AG04450 (cell line): Measurements from ENCODE around the gene RABGGTA. TPM values are rescaled to one million over a fixed set of nuclear protein-coding genes. Genes with fewer than 3 reads are reported as not detected.
A peak's percentile ranks its signal among the peaks of the same experiment; 100 is the strongest.

ENCODE experiments used
- CTCF ChIA-PET: fragments of 300-600, 350-600 bp; formaldehyde crosslinking; extraction: SDS; loops from one replicate; lab custom pipeline; 2022; ENCODE audit warnings: antibody characterized with exemption, inconsistent platforms; lab: Charles Lee
- POLR2A ChIA-PET: fragments of 350-600 bp; formaldehyde crosslinking; extraction: SDS; loops from one replicate; lab custom pipeline; 2021; ENCODE audit warnings: antibody characterized with exemption, inconsistent platforms; lab: Yijun Ruan, JAX
- DNase-seq: peaks from one replicate; pipeline ENCODE4 v3.0.0-alpha.2; 2011; ENCODE audit warnings: low read depth, low spot score
- H3K27ac ChIP-seq: one replicate; pipeline ENCODE4 v1.5.1; 2012; ENCODE audit warnings: low read depth, low read length, control low read depth
- H3K27me3 ChIP-seq: one replicate; pipeline ENCODE4 v1.6.0; 2012; ENCODE audit warnings: low read length; ENCODE audit not compliant: control insufficient read depth, insufficient read depth
- H3K4me3 ChIP-seq: 2 replicates; pipeline ENCODE4 v1.5.1; 2011; ENCODE audit warnings: mild to moderate bottlenecking, low read depth, low read length, control low read depth
- H3K9me3 ChIP-seq: 2 replicates; pipeline ENCODE4 v1.5.1; 2012; ENCODE audit warnings: low read length; ENCODE audit not compliant: control insufficient read depth, insufficient read depth
- polyA plus RNA-seq: library from polyadenylated mRNA; depleted of rRNA; stranded (reverse); fragments of >200 nt; gene quantifications from 2 replicates; pipeline ENCODE4 v1.2.3, GENCODE V29; 2011
- TF ChIP-seq, protein P1 (sequence below): IDR thresholded peaks from 2 replicates; pipeline ENCODE4 v1.5.1; 2011; ENCODE audit warnings: low read depth, low read length, control low read depth, inconsistent platforms

RABGGTA gene
- polyA plus RNA-seq, 1 experiment = 17.9 TPM

DNA sequence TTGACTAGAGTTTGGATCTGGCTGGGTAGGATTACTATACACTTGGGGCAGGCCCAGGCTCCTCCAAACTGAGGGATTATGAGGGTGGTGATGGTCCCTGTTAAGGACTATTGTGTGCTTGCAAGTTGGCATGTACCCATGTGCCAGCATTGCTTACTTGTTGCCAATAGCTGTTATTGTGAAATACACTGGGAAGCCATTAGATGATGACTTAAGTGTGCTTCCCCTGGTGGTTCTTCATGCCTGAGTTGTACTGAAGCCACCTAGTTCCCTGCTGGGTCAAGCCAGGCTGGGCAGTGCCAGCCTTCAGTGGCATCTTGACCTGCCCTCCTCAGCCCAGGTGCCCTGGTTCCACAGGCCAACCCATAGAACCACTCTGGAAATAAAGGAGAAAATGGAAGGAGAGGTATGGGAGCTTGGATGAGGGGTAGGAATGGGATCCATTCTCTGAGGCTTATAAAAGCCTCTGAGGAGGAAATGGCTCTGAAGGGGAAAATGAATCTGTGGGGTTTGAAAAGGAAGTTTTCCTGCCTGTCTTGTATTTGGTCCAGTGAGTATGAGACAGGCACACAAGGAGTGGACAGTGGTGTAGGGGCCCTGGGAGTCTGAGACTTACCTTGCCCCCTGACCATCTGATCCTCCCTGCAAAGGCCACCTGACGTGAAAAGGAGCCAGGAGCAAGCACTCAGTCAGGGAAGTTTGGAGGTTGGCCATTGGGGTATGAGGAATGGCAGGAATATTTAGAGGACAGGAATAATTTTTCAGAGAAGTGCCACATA, 40.6 kb upstream of the RABGGTA start:
- ChIA-PET CTCF (interaction anchor here (0.9 to 6.3 kb wide), 4 partner anchors 11 to 124 kb away, joined by 3 to 51 read pairs (median 6); no protein-coding TSS in a partner anchor), POLR2A (no interaction called here)
- H3K9me3 ChIP-seq = peaks cover 6% of the 10 kb centered on the region; the same call in 1 of the 2 replicates
- H3K4me3 ChIP-seq = no peak overlapping the region
- TF ChIP-seq, protein P1, sequence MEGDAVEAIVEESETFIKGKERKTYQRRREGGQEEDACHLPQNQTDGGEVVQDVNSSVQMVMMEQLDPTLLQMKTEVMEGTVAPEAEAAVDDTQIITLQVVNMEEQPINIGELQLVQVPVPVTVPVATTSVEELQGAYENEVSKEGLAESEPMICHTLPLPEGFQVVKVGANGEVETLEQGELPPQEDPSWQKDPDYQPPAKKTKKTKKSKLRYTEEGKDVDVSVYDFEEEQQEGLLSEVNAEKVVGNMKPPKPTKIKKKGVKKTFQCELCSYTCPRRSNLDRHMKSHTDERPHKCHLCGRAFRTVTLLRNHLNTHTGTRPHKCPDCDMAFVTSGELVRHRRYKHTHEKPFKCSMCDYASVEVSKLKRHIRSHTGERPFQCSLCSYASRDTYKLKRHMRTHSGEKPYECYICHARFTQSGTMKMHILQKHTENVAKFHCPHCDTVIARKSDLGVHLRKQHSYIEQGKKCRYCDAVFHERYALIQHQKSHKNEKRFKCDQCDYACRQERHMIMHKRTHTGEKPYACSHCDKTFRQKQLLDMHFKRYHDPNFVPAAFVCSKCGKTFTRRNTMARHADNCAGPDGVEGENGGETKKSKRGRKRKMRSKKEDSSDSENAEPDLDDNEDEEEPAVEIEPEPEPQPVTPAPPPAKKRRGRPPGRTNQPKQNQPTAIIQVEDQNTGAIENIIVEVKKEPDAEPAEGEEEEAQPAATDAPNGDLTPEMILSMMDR = 0 out of 2 replicates have a peak, but pooled peaks have one; percentile 1
- no peak for DNase-seq
- H3K27ac ChIP-seq = no peak overlapping the region
- peaks cover 3% of the 10 kb centered on the region for H3K27me3 ChIP-seq

DNA sequence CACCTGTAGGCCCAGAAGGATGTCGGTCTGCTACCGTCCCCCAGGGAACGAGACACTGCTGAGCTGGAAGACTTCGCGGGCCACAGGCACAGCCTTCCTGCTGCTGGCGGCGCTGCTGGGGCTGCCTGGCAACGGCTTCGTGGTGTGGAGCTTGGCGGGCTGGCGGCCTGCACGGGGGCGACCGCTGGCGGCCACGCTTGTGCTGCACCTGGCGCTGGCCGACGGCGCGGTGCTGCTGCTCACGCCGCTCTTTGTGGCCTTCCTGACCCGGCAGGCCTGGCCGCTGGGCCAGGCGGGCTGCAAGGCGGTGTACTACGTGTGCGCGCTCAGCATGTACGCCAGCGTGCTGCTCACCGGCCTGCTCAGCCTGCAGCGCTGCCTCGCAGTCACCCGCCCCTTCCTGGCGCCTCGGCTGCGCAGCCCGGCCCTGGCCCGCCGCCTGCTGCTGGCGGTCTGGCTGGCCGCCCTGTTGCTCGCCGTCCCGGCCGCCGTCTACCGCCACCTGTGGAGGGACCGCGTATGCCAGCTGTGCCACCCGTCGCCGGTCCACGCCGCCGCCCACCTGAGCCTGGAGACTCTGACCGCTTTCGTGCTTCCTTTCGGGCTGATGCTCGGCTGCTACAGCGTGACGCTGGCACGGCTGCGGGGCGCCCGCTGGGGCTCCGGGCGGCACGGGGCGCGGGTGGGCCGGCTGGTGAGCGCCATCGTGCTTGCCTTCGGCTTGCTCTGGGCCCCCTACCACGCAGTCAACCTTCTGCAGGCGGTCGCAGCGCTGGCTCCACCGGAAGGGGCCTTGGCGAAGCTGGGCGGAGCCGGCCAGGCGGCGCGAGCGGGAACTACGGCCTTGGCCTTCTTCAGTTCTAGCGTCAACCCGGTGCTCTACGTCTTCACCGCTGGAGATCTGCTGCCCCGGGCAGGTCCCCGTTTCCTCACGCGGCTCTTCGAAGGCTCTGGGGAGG, 39.5 kb upstream of the RABGGTA start, which contains the start of gene LTB4R:
Gene LTB4R, plus strand, starts transcription at position 857 of the 959 bp plus-strand sequence. CDS start 4,150 bp downstream, outside the sequence.
- H3K4me3 ChIP-seq = peak within 1 kb of the TSS; percentile 20; the same call in 1 of the 2 replicates
- CTCF ChIA-PET = interaction anchor here (1.1 to 6.3 kb wide), 7 partner anchors 10 to 259 kb away, joined by 3 to 87 read pairs (median 35); partner anchors contain the start of genes CARMIL3, DHRS1 and NOP9
- H3K9me3 ChIP-seq = peaks cover 4% of the 10 kb centered on the region; the same call in 1 of the 2 replicates
- no peak within 1 kb of the TSS for H3K27ac ChIP-seq
- TF ChIP-seq, protein P1 = peak; percentile 12; the same call in 1 of the 2 replicates
- POLR2A ChIA-PET = interaction anchor here (1.3 kb wide), 1 partner anchor 121 kb away, joined by 5 read pairs; no protein-coding TSS in a partner anchor
- DNase-seq = no peak
- peaks cover 2% of the 10 kb centered on the region for H3K27me3 ChIP-seq

DNA sequence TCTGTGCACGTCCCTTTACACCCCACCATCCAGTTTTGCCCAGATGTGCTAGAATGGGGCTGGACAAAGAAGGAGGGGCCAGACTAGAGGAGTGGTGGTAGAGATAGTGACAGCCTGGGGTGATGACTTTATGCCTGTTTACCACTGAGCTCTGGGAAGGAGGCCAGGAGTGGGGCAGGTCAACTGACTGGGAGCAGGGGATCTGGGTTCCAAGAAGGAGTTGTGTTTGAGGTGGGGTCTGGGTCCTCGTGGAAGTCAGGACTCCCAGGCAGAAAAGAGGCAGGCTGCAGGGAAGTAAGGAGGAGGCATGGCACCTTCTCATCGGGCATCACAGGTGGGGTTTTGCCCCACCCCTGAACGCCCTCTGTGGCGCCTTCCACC, 38.9 kb upstream of the RABGGTA start:
- DNase-seq = no peak
- TF ChIP-seq, protein P1 = no peak
- H3K27ac ChIP-seq = no peak overlapping the region
- H3K4me3 ChIP-seq = no peak overlapping the region
- CTCF ChIA-PET = interaction anchor here (1.8 to 6.3 kb wide), 6 partner anchors 12 to 258 kb away, joined by 4 to 87 read pairs (median 40); partner anchors contain the start of genes CARMIL3, DHRS1 and NOP9
- no peaks in the 10 kb centered on the region for H3K9me3 ChIP-seq
- POLR2A ChIA-PET = interaction anchor here (1.3 kb wide), 1 partner anchor 121 kb away, joined by 5 read pairs; no protein-coding TSS in a partner anchor
- H3K27me3 ChIP-seq = no peaks in the 10 kb centered on the region

DNA sequence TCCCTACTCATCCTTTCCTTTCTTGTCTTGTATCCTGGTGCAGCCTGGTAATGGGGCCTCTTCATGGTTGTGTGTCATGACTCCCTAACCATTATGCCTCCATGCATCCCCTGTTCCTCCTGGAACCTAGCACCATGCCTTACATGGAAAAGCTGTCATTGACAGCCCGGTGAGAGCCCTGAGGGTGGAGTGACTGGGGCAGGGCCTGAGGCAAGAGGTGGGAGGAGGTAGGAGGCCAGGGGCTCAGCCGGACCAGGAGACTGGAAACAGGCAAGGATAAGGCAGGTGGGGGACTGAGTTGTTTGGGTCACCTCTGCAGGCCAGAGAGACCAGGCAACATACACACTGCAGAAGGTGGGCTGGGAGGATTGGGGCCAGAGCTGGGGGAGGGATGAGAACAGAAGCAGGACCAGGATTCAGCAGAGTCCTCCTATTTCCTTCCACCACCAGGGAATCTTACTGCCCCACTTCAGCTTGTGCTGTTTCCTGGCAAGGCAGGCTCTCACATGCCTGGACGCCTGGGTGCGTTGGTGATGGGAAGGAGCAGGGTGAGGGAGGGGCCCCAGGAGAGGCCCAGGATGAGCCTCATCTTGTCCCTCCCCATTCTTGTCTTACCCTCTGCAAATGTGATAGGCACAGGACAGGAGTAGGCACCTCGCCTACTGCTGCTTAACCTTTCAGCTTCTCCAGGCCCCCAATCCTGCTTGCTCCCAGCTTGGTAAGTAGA, 38.3 kb upstream of the RABGGTA start, which contains the start of gene LTB4R2:
Gene LTB4R2, plus strand, starts transcription at position 603 of the 727 bp plus-strand sequence. CDS start 525 bp downstream, outside the sequence.
- POLR2A ChIA-PET = interaction anchor here (1.3 kb wide), 1 partner anchor 122 kb away, joined by 5 read pairs; no protein-coding TSS in a partner anchor
- H3K27me3 ChIP-seq = no peaks in the 10 kb centered on the region
- H3K27ac ChIP-seq = no peak within 1 kb of the TSS

More for the DNA sequence above, 38.3 kb upstream of the RABGGTA start, which contains the start of gene LTB4R2:
- DNase-seq = no peak
- TF ChIP-seq, protein P1 = no peak
- Histone ChIP-seq H3K9me3 (no peaks in the 10 kb centered on the region), H3K4me3 (peak within 1 kb of the TSS; percentile 20; the same call in 1 of the 2 replicates)
- CTCF ChIA-PET = interaction anchor here (1.8 to 6.3 kb wide), 10 partner anchors 9 to 258 kb away, joined by 4 to 87 read pairs (median 32); partner anchors contain the start of genes CARMIL3, DHRS1, NOP9 and TINF2
